Esophagus squamous epithelium (tissue), 4 donors: ENCODE data around the gene CDK18.

Source experiments
- CTCF ChIP-seq, 6 experiments: fragments of 450-650 bp in 4 of 6; fragments of 200-600 bp in 2 of 6; sonication (generic) in 2 of 6; IDR thresholded peaks; one replicate each; pipeline ENCODE4 v1.5.1; 2016 to 2019; ENCODE audit warnings: antibody characterized with exemption in 6 of 6, mild to moderate bottlenecking in 4 of 6, moderate library complexity in 4 of 6
- POLR2A ChIP-seq, 4 donors: fragments of 450-650 bp; IDR thresholded peaks; one replicate each; pipeline ENCODE4 v1.6.1; 2017; ENCODE audit warnings: antibody characterized with exemption in 4 of 4, mild to moderate bottlenecking in 4 of 4, moderate library complexity in 3 of 4

GRCh38 chr1:205481629-205482151 lies 22.8 kb upstream of the CDK18 start:
- TF ChIP-seq CTCF (IDR thresholded peaks at IDR 0.05) (no peak), POLR2A (IDR thresholded peaks at IDR 0.05) (no peak)
